K562 (cell line): ENCODE data around the gene P2RX1. TPM values are rescaled to one million over a fixed set of nuclear protein-coding genes. Genes with fewer than 3 reads are reported as not detected.

Experiments used
- ATAC-seq: fragments of 200-7000 bp; cut with Tn5 transposase; 3 replicates; pipeline ENCODE4 v1.9.1; 2020; ENCODE audit warnings: moderate library complexity
- BruUV-seq: library from RNA; stranded (reverse); fragments of 400-500 nt; replicated peaks from 2 replicates; lab custom pipeline; 2021; lab: Mats Ljungman, UMichigan
- CTCF ChIA-PET: fragments of 300-600 bp; formaldehyde crosslinking; extraction: SDS; loops from one replicate; lab custom pipeline; 2021; ENCODE audit warnings: low intra/inter-chr PET ratio; lab: Yijun Ruan, JAX
- POLR2A ChIA-PET: fragments of 300-600, 350-650 bp; sonication (Branson Sonifier 250); formaldehyde crosslinking; extraction: SDS; loops from one replicate; lab custom pipeline; 2021; ENCODE audit warnings: antibody characterized with exemption, inconsistent platforms; lab: Yijun Ruan, JAX
- DNase-seq, 4 experiments: peaks; one replicate each; pipeline versions ENCODE4 v3.0.0 to v3.0.0-alpha.2; 2011 to 2018; ENCODE audit warnings: low spot score in 3 of 4, mixed read lengths in 3 of 4; ENCODE audit errors: extremely low read depth in 1 of 4
- FAIRE-seq: peaks from 2 replicates; lab custom pipeline; 2011; peaks lifted over from hg19 to GRCh38; lab: Jason Lieb, UNC
- H2AFZ ChIP-seq: 2 replicates; pipeline ENCODE4 v1.6.0; 2011; ENCODE audit warnings: low read depth, low read length, control low read depth, inconsistent platforms
- H3K27ac ChIP-seq: fragments of 200-600 bp; 3 replicates; pipeline ENCODE4 v1.8.0; 2011; ENCODE audit warnings: low read depth, mild to moderate bottlenecking, control low read depth, inconsistent platforms, low read length, moderate library complexity, mixed read lengths; ENCODE audit errors: extremely low read depth
- H3K27me3 ChIP-seq, 2 experiments: fragments of 300-600 bp in 1 of 2; 2 replicates in 1 of 2; 3 replicates in 1 of 2; pipeline versions ENCODE4 v1.6.0 to v1.8.0; 2011; ENCODE audit warnings: inconsistent platforms in 2 of 2, low read length in 2 of 2, mild to moderate bottlenecking in 1 of 2, mixed read lengths in 1 of 2, moderate library complexity in 1 of 2; ENCODE audit not compliant: control insufficient read depth in 2 of 2, insufficient read depth in 2 of 2
- H3K36me3 ChIP-seq: fragments of 300-600 bp; 3 replicates; pipeline ENCODE4 v1.8.0; 2011; ENCODE audit warnings: mild to moderate bottlenecking, low read length, inconsistent platforms; ENCODE audit not compliant: control insufficient read depth, insufficient read depth
- H3K4me1 ChIP-seq, 2 experiments: fragments of 200-600 bp in 1 of 2; replicated peaks in 1 of 2; 2 replicates in 1 of 2; 3 replicates in 1 of 2; pipeline versions ENCODE4 v1.5.1 to v1.8.0; 2011; ENCODE audit warnings: inconsistent platforms in 2 of 2, low read length in 2 of 2, mild to moderate bottlenecking in 1 of 2, mixed read lengths in 1 of 2, moderate library complexity in 1 of 2; ENCODE audit not compliant: control insufficient read depth in 2 of 2, insufficient read depth in 2 of 2
- H3K4me2 ChIP-seq: 2 replicates; pipeline ENCODE4 v1.6.1; 2011; ENCODE audit warnings: low read length, control low read depth, inconsistent platforms, mixed read lengths; ENCODE audit not compliant: insufficient read depth
- H3K4me3 ChIP-seq: fragments of 200-600 bp; sonication (generic), shearing (Covaris generic); 2 replicates; pipeline ENCODE4 v1.5.1; 2016; ENCODE audit warnings: control low read depth, inconsistent platforms
- H3K79me2 ChIP-seq: fragments of 200-600 bp; 3 replicates; pipeline ENCODE4 v1.8.0; 2011; ENCODE audit warnings: low read length, inconsistent platforms; ENCODE audit not compliant: control insufficient read depth, insufficient read depth
- H3K9ac ChIP-seq, 2 experiments: 2 replicates each; pipeline versions ENCODE4 v1.6.0 to v1.6.1; 2011; ENCODE audit warnings: low read depth in 2 of 2, low read length in 2 of 2, control low read depth in 1 of 2, inconsistent platforms in 1 of 2, mild to moderate bottlenecking in 1 of 2, mixed read lengths in 1 of 2; ENCODE audit not compliant: insufficient read depth in 1 of 2
- H3K9me1 ChIP-seq: one replicate; pipeline ENCODE4 v1.6.0; 2011; ENCODE audit warnings: inconsistent platforms, mild to moderate bottlenecking, low read length, moderate library complexity; ENCODE audit not compliant: control insufficient read depth, insufficient read depth
- H3K9me3 ChIP-seq: replicated peaks from 2 replicates; pipeline ENCODE4 v1.5.1; 2011; ENCODE audit warnings: low read depth, low read length, inconsistent platforms; ENCODE audit not compliant: control insufficient read depth, insufficient read depth
- H4K20me1 ChIP-seq: replicated peaks from 2 replicates; pipeline ENCODE4 v1.6.1; 2011; ENCODE audit warnings: low read length, inconsistent platforms, mixed read lengths; ENCODE audit not compliant: control insufficient read depth, insufficient read depth
- ADNP ChIP-seq: fragments of 200-800 bp; sonication (Bioruptor generic); IDR thresholded peaks from 2 replicates; pipeline ENCODE4 v1.6.1; 2016; ENCODE audit warnings: missing genetic modification characterization, missing compliant biosample characterization
- CBX3 ChIP-seq, 2 experiments: IDR thresholded peaks; 1 replicate in 1 of 2; 2 replicates in 1 of 2; pipeline ENCODE4 v1.6.1; 2012; ENCODE audit warnings: inconsistent platforms in 2 of 2, low read length in 2 of 2, borderline replicate concordance in 1 of 2, control low read depth in 1 of 2
- DNMT1 ChIP-seq: fragments of 450-650 bp; IDR thresholded peaks from 2 replicates; pipeline ENCODE4 v1.6.1; 2016; ENCODE audit warnings: antibody characterized with exemption, mild to moderate bottlenecking
- ESRRA ChIP-seq: fragments of 450-650 bp; IDR thresholded peaks from 2 replicates; pipeline ENCODE4 v1.6.1; 2014; ENCODE audit warnings: low read depth, mild to moderate bottlenecking, moderate library complexity, borderline replicate concordance
- ESRRB ChIP-seq: fragments of 250-450 bp; sonication (Bioruptor Pico); IDR thresholded peaks from 2 replicates; pipeline ENCODE4 v1.5.0; 2020; ENCODE audit warnings: mild to moderate bottlenecking, moderate library complexity, borderline replicate concordance
- KLF13 ChIP-seq: fragments of 450-650 bp; IDR thresholded peaks from 2 replicates; pipeline ENCODE4 v1.6.1; 2016; ENCODE audit warnings: missing genetic modification characterization, low read depth, mild to moderate bottlenecking, missing compliant biosample characterization, moderate library complexity, borderline replicate concordance
- RBM22 ChIP-seq: fragments of 200-400 bp; formaldehyde crosslinking; IDR thresholded peaks from 2 replicates; pipeline ENCODE4 v1.6.1; 2018; ENCODE audit warnings: low read length, low read depth; ENCODE audit not compliant: poor library complexity, severe bottlenecking
- WHSC1 ChIP-seq: IDR thresholded peaks from one replicate; pipeline ENCODE4 v1.6.1; 2012; ENCODE audit warnings: low read length, control low read depth, inconsistent platforms
- XRCC3 ChIP-seq: fragments of 450-650 bp; IDR thresholded peaks from 2 replicates; pipeline ENCODE4 v1.6.1; 2017; ENCODE audit warnings: mild to moderate bottlenecking, moderate library complexity
- ZFP30 ChIP-seq: fragments of 250-450 bp; sonication (Bioruptor Pico); IDR thresholded peaks from 2 replicates; pipeline ENCODE4 v1.8.0; 2022; ENCODE audit warnings: moderate library complexity, mild to moderate bottlenecking, inconsistent platforms, borderline replicate concordance
- ZNF124 ChIP-seq: sonication (generic); formaldehyde crosslinking; IDR thresholded peaks from 2 replicates; pipeline ENCODE4 v1.8.1; 2022; ENCODE audit warnings: missing genetic modification reagents
- ZNF140 ChIP-seq: fragments of 250-450 bp; sonication (Bioruptor Pico); IDR thresholded peaks from 2 replicates; pipeline ENCODE4 v1.8.0; 2021; ENCODE audit warnings: moderate library complexity, mild to moderate bottlenecking, inconsistent platforms
- ZNF589 ChIP-seq: fragments of 200-800 bp; sonication (Bioruptor generic); IDR thresholded peaks from 2 replicates; pipeline ENCODE4 v1.6.1; 2016; ENCODE audit warnings: low read depth, missing genetic modification characterization, missing compliant biosample characterization
- WGBS: fragments of 100-300 bp; shearing (Covaris generic); methylation state at CpG from one replicate; pipeline ENCODE4 v1.1.6; 2016; ENCODE audit warnings: low coverage, mixed read lengths; ENCODE audit not compliant: insufficient coverage; ENCODE audit errors: missing lambda C conversion rate; 5-methylcytosine and 5-hydroxymethylcytosine counted together
- in situ Hi-C: fragments of 300-500 bp; cut with MboI; formaldehyde crosslinking; loops from 4 replicates; pipeline ENCODE4 v1.15.0; 2018; ENCODE audit warnings: inconsistent platforms, mixed read lengths
- intact Hi-C: fragments of 100-400 bp; cut with micrococcal nuclease; formaldehyde crosslinking; loops from 2 replicates; pipeline ENCODE4 v1.14.2; 2022
- polyA plus RNA-seq, 8 experiments: library from polyadenylated mRNA; depleted of rRNA in 4 of 8; stranded (reverse) in 5 of 8; unstranded in 3 of 8; fragments of >200 nt; fragmentation: Nextera tagmentation in 2 of 8; fragmentation: Illumina TruSeq in 1 of 8; extraction: Ambion mirVana in 2 of 8; extraction: Trizol in 1 of 8; gene quantifications; 2 replicates each; pipeline versions ENCODE4 v1.2.1 to v1.2.3, GENCODE V29; 2011 to 2014; ENCODE audit warnings: inconsistent platforms in 1 of 8, missing spikeins in 1 of 8
- total RNA-seq, 7 experiments: library from RNA; depleted of rRNA in 6 of 7; stranded (reverse); fragments of >200 nt in 6 of 7; fragmentation: Illumina TruSeq in 2 of 7; extraction: Trizol in 2 of 7; gene quantifications; 2 replicates each; pipeline versions ENCODE4 v1.2.1 to v1.2.3, GENCODE V29; 2011 to 2021; ENCODE audit warnings: low replicate concordance in 1 of 7
- TF ChIP-seq, protein P1 (sequence below): fragments of 450-650 bp; IDR thresholded peaks from 2 replicates; pipeline ENCODE4 v1.6.1; 2016; ENCODE audit warnings: missing biosample characterization, missing genetic modification characterization

Gene P2RX1
- total and polyA plus RNA-seq, 9 of the 15 experiments (the other 6 are each of a cell fraction or from before 2014, with no cell fraction given): 0.27 to 20.3 (median 10.3) TPM

DNA sequence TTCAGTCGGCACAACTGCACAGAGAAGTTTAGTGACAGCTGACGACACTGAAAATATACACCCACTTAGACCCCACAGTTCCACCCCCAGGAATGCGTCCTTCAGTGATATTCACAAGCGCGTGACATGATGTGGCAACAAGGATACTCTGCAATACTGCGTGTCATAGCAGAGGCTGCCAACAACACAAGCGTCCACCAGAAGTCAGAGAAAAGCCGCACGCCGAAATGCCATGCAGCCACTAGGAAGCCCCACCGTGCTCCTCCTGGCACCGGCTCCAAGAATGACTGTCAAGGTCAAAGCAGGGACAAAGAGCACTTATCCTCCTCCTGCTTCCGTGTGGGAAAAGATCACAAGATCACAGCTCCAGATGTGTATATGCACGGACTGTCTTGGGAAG, 44.5 kb upstream of the P2RX1 start:
- DNase-seq (no peak), FAIRE-seq (no peak), ATAC-seq (no peak)
- peaks cover 78% of the 10 kb centered on the region for H3K79me2 ChIP-seq
- H3K9me3 ChIP-seq: no peaks in the 10 kb centered on the region
- intact Hi-C loops (no loop called here), in situ Hi-C loops (no loop called here)
- peak overlapping the region; percentile 44; the same call in 2 of the 3 replicates for H3K27ac ChIP-seq
- H4K20me1 ChIP-seq: 0 out of 2 replicates have a peak, but pooled peaks cover 8% of the 10 kb centered on the region
- H3K36me3 ChIP-seq: peaks cover 28% of the 10 kb centered on the region; the same call in 2 of the 3 replicates
- CTCF ChIA-PET: no interaction called here
- H2AFZ ChIP-seq: no peak overlapping the region
- POLR2A ChIA-PET: interaction anchor here (0.5 to 4.9 kb wide), 5 partner anchors 10 to 60 kb away, joined by 3 to 40 read pairs (median 4); no protein-coding TSS in a partner anchor
- H3K4me2 ChIP-seq: peak overlapping the region; percentile 46; the same call in 1 of the 2 replicates
- TF ChIP-seq KLF13 (tag): no peak
- peak; percentile 61; the same call in 1 of the 2 replicates for TF ChIP-seq ESRRA
- H3K4me3 ChIP-seq: no peak overlapping the region
- no TSS peak for BruUV-seq
- H3K9ac ChIP-seq: peak overlapping the region in 1 of 2 experiments; percentile 64; a peak in 1 of 4 replicates
- H3K9me1 ChIP-seq: no peaks in the 10 kb centered on the region
- no peaks in the 10 kb centered on the region; a peak in 1 of 5 replicates for H3K27me3 ChIP-seq
- 74% methylated on average over 14 of the region's 14 CpGs for WGBS
- H3K4me1 ChIP-seq: peaks cover 43 to 73% of the 10 kb centered on the region in 2 experiments

DNA sequence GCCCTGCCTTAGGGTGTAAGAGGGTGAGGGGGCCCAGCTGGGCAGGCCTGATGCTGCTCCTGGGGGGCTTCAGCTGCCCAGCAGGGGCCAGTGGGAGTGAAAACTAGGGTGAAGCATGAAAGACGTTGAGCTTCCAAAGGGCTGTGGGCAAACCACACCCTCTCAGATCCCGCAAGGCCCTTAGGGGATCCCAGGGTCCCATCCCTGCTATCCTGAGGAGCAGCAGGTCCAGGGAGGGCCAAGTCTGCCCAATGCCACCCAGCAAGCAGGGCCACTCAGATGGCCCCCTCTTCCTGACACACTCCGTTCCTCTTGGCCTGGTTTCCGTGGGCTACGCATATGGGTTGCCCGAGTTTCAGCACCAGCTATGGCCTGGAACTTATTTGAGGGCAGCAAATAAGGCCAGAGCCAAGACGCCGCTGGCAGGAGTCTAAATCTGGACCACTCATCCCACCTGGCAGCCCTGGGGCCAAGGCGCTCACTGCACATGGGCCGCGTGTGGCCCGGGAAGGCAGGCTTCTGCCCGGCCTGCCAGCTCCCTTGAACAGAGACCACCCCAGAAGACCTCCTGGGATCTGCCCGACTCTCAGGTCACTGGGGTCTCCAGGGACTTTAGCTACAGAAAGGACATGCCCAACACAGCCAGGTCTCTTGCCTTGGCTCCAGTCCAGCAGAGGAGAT, 43.8 kb upstream of the P2RX1 start:
- Histone ChIP-seq H2AFZ (no peak overlapping the region), H3K4me2 (peak overlapping the region; percentile 46; the same call in 1 of the 2 replicates), H3K9me1 (no peaks in the 10 kb centered on the region), H3K27me3 (no peaks in the 10 kb centered on the region; a peak in 1 of 5 replicates), H3K4me3 (no peak overlapping the region), H3K27ac (peak overlapping the region; percentile 63; the same call in 2 of the 3 replicates), H3K9me3 (no peaks in the 10 kb centered on the region), H3K4me1 (peaks cover 42 to 74% of the 10 kb centered on the region in 2 experiments), H3K9ac (peak overlapping the region; percentile 31 to 87; a peak in 3 of 4 replicates), H3K79me2 (peaks cover 78% of the 10 kb centered on the region), H4K20me1 (0 out of 2 replicates have a peak, but pooled peaks cover 8% of the 10 kb centered on the region), H3K36me3 (peaks cover 28% of the 10 kb centered on the region; the same call in 2 of the 3 replicates)
- ATAC-seq: no peak
- CTCF ChIA-PET: no interaction called here
- no TSS peak for BruUV-seq
- WGBS: 96% methylated on average over 10 of the region's 14 CpGs
- POLR2A ChIA-PET: interaction anchor here (0.5 to 4.9 kb wide), 4 partner anchors 10 to 85 kb away, joined by 3 to 40 read pairs (median 3); no protein-coding TSS in a partner anchor
- in situ Hi-C loops (no loop called here), intact Hi-C loops (no loop called here)
- DNase-seq: no peak
- no peak for FAIRE-seq
- TF ChIP-seq CBX3 (IDR thresholded peaks at IDR 0.05; ENCODE audit: borderline replicate concordance in 1 of 2, low read length in 2 of 2): no peak
- no peak for TF ChIP-seq WHSC1
- TF ChIP-seq, protein P1, sequence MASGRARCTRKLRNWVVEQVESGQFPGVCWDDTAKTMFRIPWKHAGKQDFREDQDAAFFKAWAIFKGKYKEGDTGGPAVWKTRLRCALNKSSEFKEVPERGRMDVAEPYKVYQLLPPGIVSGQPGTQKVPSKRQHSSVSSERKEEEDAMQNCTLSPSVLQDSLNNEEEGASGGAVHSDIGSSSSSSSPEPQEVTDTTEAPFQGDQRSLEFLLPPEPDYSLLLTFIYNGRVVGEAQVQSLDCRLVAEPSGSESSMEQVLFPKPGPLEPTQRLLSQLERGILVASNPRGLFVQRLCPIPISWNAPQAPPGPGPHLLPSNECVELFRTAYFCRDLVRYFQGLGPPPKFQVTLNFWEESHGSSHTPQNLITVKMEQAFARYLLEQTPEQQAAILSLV: no peak
- no peak for TF ChIP-seq ZNF124
- no peak for TF ChIP-seq ESRRB
- TF ChIP-seq ADNP (tag): no peak
- no peak for TF ChIP-seq ZNF140
- no peak for TF ChIP-seq DNMT1
- no peak for TF ChIP-seq ZNF589 (CRISPR knock-in tag)
- TF ChIP-seq XRCC3: no peak
- no peak for TF ChIP-seq ZFP30 (CRISPR knock-in tag)
- peak; percentile 62 for TF ChIP-seq RBM22
